Left colon (tissue), 2 donors: ENCODE results near the gene SDHA. TPM values are rescaled to one million over a fixed set of nuclear protein-coding genes. Genes with fewer than 3 reads are reported as not detected.
A peak's percentile ranks its signal among the peaks of the same experiment; 100 is the strongest.
"Not testable (repeated sequence)": the region's sequence is repeated elsewhere in the genome, so short reads cannot be mapped to it uniquely, and the experiment has no call there.

ENCODE experiments used
- ATAC-seq: fragments of 200-7000 bp; cut with Tn5 transposase; one replicate; pipeline ENCODE4 v1.9.1; 2020; ENCODE audit warnings: mild to moderate bottlenecking, moderate library complexity
- DNase-seq, 2 donors: peaks; one replicate each; pipeline ENCODE4 v3.0.0-alpha.2; 2020
- intact Hi-C, 2 donors: fragments of 100-400 bp; cut with DNase I in 1 of 2; cut with micrococcal nuclease in 1 of 2; formaldehyde crosslinking; loops; one replicate each; pipeline versions ENCODE4 v1.11.2 to v1.14.0; 2022; cut with DNase I, micrococcal nuclease
- total RNA-seq, 2 donors: library from RNA; stranded (reverse); fragmentation: NEBNext Ultra II Directional; extraction: Animal tissue kit (Norgen Biotek cat#: 25700); gene quantifications; one replicate each; pipeline ENCODE4 v1.2.1, GENCODE V29; 2021
- donor health status: DM: no; HTN: no; CAD: no.
- donor health status: DM: yes; HTN: yes; CAD: no.

The SDHA gene
- total RNA-seq, 2 donors from 2014 or later, result 331 to 370 TPM

DNA sequence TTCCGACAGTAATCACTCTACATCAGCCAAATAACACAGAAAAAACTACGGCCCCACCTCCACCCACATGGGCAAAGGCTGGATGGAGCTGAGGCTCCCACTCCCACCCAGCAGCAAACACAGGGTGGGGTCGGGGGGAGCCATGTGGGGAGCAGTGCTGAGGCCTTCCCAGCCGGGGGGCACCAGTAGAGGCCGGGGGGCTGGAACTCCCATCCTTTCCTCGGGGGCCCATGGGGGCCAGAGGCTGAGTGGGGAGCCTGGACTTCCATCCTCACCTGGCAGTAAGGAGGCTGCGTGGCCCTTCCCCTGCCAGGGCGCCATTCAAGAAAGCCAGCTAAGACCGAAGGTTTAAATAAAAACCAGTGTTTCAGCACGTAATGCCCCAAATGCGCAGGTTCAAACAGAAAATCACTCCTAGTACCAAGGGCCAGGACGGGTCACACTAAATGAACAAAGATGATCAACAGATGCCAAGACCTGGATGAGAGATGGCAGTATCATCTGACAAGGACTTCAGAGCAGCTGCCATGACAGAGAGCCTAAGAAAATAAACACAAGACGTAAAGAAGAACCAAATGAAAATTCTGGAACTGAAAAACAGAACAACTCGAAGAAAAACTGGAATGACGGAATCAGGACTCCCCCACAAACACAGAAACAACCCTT is 9.5 kb upstream of the SDHA start:
- ATAC-seq (no peak), DNase-seq (no peak)
- intact Hi-C loops, result no loop called here

DNA sequence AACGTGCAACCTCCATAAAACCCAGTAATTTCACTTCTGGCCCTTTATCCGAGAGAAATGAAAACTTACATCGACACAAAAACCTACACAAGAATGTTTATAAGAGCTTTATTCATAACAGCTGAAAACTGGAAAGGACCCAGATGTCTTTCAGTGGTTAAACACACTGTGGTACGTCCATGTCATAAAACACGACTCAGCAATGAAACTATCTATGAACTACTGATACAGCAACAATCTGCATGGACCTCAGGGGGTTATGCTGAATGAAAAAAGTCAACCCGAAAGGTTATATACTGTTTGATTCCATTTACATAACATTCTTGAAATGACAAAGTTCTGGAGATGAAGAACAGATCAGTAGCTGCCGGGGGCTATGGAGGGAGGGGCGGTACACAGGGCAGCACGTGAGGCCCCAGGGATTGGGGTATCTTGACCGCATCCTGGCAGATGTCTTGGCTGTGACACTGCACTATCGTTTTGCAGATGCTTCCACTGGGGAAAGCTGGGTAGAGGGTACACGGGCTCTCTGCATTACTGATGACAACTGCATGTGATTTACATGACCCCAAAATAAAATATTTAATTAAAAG is 4.2 kb upstream of the SDHA start:
- ATAC-seq, result no peak
- no peak for DNase-seq

DNA sequence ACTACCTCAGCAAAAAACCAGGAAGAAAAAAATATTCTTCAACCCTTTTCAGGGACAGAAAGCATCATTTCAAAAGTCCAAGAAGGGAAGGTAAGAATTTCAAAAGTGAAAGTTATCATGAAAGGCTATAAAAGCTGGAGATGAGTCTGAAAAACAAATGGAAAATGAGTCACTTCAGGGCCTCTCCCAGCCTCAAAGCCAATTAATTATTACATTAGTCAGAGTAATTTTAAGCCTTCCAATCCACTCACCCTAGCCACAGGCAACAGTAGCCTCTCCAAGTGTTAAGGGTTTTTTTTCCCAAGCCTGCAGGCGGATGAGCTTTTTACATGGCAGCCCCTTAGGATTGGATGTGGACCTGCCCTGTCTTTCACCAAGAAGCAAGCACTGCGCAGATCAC is 2.9 kb upstream of the SDHA start:
- ATAC-seq, DNase-seq, intact Hi-C loops: not testable (repeated sequence)

More for the DNA sequence above, 4.2 kb upstream of the SDHA start:
- intact Hi-C loops, result no loop called here

DNA sequence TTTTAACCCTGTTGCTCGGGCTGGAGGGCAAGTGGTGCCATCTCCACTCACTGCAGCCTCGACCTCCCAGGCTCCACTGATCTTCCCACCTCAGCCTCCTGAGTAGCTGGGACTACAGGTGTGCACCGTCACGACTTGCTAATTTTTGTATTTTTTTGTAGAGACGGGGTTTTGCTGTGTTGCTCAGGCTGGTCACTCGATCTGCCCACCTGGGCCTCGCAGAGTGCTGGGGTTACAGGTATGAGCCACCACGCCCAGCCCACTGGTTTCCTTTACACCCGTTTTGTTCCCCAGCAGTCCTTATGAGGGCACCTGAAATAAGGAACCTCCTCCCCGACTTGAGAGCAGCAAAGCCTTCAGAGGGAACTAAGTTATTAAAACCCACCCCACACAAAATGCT is 2.0 kb upstream of the SDHA start:
- DNase-seq, ATAC-seq, intact Hi-C loops: not testable (repeated sequence)

DNA sequence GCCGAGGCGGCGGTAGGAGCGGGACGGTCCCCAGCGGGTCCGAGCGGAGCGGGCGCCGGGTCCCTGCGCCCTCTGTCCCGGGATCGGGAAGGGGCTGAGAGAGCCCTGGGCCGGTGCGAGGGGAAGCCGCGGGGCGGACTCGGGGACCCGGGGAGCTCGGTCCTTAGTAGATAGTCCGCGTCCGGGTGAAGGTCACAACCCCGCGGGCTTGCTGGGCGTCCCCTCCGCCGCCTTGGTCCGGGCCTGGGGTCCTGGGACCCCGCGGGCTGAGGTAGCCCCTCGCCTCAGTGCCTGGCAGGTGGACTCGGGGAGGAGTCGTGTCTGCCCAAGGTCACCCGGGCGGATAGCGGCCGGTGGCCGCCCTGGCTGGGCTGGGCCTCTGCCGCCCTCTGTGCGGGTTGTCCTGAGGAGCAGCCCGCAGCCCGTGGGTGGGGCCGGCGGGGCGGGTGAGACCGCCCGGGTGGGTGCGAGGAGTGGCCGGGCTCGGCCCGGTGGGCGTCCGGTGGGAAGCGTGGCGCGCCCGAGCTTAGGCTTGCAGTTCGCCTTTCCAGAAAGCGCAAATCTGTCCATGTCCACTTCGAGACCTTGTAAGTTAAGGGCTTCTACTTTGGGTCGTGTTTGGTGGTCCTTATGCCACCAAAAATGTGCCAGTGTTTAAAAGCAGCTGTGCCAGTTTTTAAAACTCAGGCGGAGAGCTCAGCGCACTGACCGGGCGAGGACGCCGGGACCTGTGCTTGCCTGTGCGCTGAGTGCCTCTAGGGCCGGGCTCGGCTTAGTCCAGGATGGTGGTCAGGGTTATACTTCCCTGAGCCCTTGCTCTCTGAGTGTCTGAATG is 554 bp downstream of the SDHA start:
- peak; percentile 41 to 59 for DNase-seq
- intact Hi-C loops, result no loop called here

DNA sequence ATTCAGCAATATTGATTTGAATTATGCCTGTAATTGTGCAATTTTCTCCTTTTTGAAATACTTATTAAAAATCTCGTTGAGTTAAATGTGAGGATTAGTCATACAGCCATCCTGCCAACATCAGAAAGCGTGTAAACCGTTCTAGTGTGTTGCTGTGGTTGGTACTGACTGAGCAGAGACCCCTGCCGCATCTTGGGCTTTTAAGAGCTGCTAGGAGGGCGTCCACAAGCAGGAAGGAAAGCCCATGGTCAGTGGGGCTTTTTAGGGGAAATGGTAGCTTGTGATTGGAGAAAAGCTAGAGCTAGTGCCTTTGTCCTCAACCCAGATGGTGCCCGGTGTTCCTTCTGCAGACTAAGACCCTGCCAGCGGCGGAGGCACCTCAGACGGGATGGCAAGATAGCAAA is 1.3 kb downstream of the SDHA start:
- DNase-seq (peak in 1 of 2 donors; percentile 24), ATAC-seq (no peak)
- intact Hi-C loops, result no loop called here

More for the DNA sequence above, 554 bp downstream of the SDHA start:
- peak; percentile 75 for ATAC-seq

DNA sequence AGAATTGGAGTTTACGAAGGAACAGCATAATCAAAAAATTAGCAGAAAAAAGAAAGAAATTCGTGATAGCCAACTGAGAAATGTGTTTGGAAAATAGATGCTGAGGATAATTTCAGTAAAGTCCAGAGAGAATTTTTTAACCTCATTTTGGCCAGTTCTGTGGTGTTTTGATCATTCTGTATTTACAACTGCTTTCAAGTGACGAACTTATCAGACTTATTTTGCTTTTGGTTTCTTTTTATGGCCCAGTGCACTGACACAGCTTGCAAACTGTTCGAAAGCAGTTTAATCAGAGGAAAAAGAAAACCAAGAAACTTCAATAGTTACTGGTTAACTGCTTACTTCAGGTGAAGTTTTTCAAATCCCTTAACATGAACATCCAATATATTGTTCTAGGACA is 1.9 kb downstream of the SDHA start:
- DNase-seq (no peak), ATAC-seq (no peak)
- intact Hi-C loops, result no loop called here

DNA sequence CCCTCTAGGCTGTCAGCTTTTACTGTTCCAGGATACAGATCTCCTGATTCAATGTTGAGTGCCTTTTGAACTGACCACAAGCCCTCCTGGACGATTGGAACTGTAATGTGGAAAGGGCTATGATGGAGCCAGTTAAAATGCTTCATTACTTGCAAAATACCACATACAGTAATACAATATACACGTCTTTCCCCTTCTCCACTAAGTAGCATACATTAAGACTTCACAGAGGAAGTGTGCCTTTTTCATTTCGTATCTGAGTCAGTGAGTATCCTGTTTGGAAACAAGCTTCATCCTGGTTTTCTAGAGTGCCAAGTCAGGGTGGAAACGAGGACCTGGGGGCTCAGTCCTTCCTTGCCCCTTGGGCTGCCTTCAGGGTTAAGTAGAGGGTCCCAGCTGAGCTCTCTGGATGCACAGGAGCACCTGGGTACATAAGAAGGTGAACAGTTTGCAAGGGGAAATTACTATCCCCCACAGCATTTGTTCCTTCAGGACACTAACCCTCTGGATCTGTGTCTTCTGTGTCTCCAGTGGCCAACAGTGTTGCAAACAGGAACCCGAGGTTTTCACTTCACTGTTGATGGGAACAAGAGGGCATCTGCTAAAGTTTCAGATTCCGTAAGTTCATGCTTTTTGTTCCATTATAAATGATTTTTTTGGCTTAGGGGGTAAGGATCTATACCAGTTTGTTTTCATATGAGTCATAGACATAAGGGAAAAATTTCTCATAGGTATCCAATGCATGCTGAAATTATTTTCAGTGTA is 5.0 kb downstream of the SDHA start:
- ATAC-seq, DNase-seq, intact Hi-C loops: not testable (repeated sequence)

DNA sequence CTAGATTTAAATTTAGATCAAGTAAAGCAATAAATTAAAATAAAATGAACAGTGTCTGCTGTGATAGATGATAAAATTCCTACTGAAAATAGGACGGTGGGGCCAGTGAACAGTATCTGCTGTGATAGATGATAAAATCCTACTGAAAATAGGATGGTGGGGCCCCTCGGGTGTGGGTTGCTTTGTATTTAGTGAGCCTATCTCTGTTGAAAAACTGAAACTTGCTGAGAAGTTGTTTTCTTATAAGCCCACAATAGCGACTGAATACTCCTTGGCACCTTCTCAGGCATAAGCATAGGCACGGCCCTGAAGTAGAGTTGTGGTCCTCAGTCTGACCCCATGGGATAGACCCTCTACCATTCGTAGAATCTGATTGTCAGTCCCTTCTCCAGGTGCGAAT is 5.7 kb downstream of the SDHA start:
- ATAC-seq (no peak), DNase-seq (no peak)
- intact Hi-C loops, result no loop called here

DNA sequence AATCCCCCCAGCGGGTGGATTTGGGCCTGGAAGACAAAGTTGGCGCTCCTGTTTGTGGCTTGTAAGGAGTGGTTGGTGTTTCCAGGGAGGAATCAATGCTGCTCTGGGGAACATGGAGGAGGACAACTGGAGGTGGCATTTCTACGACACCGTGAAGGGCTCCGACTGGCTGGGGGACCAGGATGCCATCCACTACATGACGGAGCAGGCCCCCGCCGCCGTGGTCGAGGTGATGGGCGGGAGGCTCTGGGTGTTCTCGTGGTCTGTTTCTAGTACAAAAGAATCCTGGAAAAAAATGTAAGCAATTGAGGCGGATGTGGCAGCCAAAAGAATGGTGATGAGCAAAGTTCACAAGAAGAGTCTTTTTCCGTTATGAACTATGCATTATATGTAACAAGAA is 7.2 kb downstream of the SDHA start:
- DNase-seq, result no peak
- no peak for ATAC-seq
- intact Hi-C loops, result no loop called here

DNA sequence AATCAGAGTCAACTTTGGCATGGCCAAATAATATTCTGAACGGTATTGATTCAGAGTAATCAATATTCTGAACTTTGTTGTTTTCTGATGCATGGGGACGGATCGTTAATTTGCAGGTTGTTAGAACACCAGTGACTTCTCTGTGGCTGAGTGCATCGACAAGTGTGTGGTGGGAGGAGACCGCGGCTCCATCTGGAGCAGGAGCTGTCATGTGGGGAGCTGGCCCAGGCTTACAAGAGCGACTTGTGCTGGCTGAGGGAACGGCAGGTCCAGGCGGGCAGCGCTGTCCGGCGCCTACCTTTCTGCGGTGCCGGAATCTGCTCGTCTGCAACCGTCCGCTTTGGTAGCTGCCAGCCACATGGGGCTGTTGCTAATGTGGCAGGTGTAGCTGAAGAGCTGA is 9.3 kb downstream of the SDHA start:
- intact Hi-C loops, DNase-seq, ATAC-seq: not testable (repeated sequence)

DNA sequence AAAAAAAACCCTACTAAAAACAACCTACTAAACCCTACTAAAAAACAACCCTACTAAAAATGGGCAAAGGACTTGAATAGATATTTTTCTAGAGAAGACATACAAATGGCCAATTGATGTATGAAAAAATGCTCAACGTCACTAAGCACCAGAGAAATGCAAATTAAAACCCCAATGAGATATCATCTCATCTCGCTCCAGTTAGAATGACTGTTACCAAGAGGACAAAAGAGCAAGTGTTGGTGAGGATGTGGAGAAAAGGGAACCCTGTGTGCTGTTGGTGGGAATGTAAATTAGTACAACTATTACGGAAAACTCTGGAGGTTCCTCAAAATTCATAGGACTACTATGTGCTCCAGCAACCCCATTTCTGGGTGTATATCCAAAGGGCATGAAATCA is 10.8 kb downstream of the SDHA start:
- DNase-seq, result no peak
- intact Hi-C loops, result no loop called here
- no peak for ATAC-seq

DNA sequence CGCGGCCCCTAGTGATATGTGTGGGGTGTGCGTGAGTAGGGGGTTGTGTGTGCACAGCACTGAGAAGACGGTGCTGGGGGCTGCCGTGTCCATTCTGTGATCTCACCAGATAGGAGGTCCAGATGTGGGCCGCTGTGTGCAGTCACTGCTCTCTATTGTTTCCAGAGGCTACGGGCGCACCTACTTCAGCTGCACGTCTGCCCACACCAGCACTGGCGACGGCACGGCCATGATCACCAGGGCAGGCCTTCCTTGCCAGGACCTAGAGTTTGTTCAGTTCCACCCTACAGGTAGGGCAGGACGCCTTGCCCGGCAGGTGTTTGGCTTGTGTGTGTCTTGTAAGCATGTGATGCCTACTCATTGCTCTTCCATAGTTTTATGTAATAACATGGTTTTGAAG is 12.6 kb downstream of the SDHA start:
- DNase-seq (no peak), ATAC-seq (peak; percentile 13)
- intact Hi-C loops, result no loop called here

DNA sequence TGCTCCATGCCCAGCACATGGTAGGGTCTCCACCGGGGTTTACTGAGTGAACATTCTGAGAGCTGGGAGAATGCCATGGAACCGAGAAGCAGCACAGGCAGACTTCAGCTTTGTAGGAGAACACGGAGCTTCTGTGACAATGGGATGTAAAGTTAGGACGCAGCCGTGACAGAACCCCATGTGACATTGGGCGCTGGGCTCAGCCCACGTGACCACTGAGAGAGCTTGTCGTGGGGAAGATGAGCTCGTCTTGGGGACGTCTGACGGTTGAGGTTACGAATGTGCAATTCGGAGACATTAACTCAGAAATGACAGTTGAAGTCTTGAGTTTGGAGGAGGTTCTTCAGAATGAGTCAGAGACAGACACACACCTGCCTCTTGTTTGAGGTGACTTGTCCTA is 13.5 kb downstream of the SDHA start:
- intact Hi-C loops, result no loop called here
- no peak for DNase-seq
- ATAC-seq, result no peak

DNA sequence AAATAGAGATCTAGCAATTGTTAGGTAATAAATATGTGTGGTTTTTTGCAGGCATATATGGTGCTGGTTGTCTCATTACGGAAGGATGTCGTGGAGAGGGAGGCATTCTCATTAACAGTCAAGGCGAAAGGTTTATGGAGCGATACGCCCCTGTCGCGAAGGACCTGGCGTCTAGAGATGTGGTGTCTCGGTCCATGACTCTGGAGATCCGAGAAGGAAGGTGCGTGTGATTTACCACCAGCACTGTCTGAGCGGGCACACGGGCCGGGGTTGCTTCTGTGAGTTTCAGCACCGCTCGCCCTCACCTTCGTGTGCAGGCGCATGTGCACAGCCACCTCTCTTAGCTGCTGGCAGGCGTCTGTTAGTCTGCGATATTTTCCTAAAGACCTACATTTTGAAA is 15.3 kb downstream of the SDHA start:
- ATAC-seq, intact Hi-C loops, DNase-seq: not testable (repeated sequence)

DNA sequence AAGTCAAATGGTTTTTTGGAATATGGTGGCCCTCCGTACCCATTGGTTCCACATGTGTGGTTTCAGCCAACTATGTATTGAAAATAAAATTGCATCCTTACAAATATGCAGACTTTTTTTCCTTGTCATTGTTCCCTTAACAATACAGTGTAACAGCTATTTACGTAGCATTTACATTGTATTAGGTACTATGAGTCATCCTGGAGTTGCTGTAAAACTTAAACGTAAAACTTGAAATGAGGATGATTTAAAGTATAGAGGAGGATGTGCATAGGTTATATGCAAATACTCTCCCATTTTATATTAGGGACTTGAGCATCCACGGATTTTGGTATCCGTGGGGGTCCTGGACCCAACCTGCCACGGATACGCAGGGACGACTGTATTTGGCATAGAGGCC is 16.3 kb downstream of the SDHA start:
- ATAC-seq (no peak), DNase-seq (no peak)
- intact Hi-C loops, result no loop called here

DNA sequence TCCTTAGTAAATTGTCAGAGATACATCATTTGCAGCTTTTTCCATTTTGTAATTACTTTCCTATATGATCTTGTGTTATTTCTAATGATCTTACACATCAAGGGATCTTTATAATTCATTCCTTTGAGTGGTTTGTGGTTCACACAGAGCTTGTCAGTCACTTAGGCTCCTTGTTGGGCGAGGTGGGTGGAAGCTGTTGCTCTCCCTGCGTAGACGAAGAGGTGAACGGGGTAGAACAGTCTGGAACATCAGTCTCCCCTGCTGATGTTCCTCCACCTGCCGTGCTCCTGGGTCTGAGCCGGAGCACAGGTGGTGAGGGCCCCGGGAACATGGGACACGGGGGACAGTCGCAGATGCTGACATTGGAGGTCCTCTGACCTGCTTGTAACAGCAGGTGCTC is 17.4 kb downstream of the SDHA start:
- DNase-seq, intact Hi-C loops, ATAC-seq: not testable (repeated sequence)

DNA sequence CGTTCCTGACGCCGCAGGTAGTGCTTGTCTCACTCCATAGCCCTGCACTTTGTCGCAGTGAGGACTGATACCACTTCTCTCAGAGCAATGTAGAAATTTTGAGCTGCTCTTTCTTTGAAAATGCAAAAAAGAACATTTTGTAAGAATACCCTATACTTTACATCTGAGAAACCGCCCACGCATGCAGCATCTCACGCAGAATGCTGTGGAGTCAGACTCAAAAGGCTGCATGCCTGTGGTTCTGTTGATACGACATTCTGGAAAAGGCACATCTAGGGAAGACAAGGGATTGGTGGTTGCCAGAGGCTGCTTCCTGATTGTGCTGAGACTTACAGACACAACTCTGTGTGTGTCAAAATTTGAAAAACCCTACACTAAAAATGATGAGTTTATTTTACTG is 19.8 kb downstream of the SDHA start:
- ATAC-seq, DNase-seq, intact Hi-C loops: not testable (repeated sequence)

DNA sequence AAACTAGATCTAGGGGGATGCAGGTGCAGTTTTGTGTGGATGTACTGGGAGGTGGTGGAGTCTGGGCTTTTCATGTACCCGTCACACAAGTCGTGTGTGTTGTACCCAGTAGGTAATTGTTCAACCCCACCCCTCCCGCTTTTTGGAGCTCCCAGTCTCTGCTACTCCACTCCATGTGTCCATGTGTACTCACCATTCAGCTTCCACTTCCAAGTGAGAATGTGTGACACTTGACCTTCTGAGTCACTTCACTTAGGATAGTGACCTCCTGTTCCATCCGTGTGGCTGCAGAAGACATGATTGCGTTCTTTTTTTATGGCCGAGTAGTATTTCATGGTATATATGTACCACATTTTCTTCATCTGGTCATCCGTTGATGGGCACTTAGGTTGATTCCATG is 22.4 kb downstream of the SDHA start:
- intact Hi-C loops, DNase-seq, ATAC-seq: not testable (repeated sequence)
